H1 (cell line): ENCODE measurements around the gene CISH. TPM values are rescaled to one million over a fixed set of nuclear protein-coding genes. Genes with fewer than 3 reads are reported as not detected.

Experiments used
- CTCF ChIA-PET: fragments of 300-600 bp; sonication (Branson Sonifier 250); formaldehyde crosslinking; loops from one replicate; lab custom pipeline; 2021; ENCODE audit not compliant: partially characterized antibody; lab: Charles Lee
- POLR2A ChIA-PET: fragments of 300-600 bp; sonication (Branson Sonifier 250); formaldehyde crosslinking; loops from one replicate; lab custom pipeline; 2021; ENCODE audit warnings: inconsistent platforms; ENCODE audit not compliant: partially characterized antibody; lab: Charles Lee
- DNase-seq, 2 experiments: peaks; one replicate each; pipeline versions ENCODE4 v3.0.0 to v3.0.0-alpha.2; 2010 to 2022; ENCODE audit warnings: low spot score in 2 of 2, low read depth in 1 of 2, mixed read lengths in 1 of 2
- FAIRE-seq: peaks from 2 replicates; lab custom pipeline; 2011; peaks lifted over from hg19 to GRCh38; lab: Jason Lieb, UNC
- H2AFZ ChIP-seq: 2 replicates; pipeline ENCODE4 v1.8.1; 2012; ENCODE audit warnings: low read length, inconsistent platforms
- H2AK5ac ChIP-seq: 2 replicates; pipeline ENCODE4 v1.6.1; 2013; ENCODE audit warnings: low read depth, low read length
- H2BK120ac ChIP-seq: replicated peaks from 2 replicates; pipeline ENCODE3; 2013; ENCODE audit warnings: low read depth, low read length, inconsistent platforms
- H2BK12ac ChIP-seq: 2 replicates; pipeline ENCODE4 v1.6.1; 2013; ENCODE audit warnings: low read depth, low read length
- H2BK15ac ChIP-seq: 2 replicates; pipeline ENCODE4 v1.6.1; 2013; ENCODE audit warnings: low read length
- H2BK20ac ChIP-seq: 2 replicates; pipeline ENCODE4 v1.6.1; 2013; ENCODE audit warnings: low read length
- H2BK5ac ChIP-seq: 2 replicates; pipeline ENCODE4 v1.6.1; 2013; ENCODE audit warnings: low read depth, low read length
- H3K14ac ChIP-seq: 2 replicates; pipeline ENCODE4 v1.6.1; 2013; ENCODE audit warnings: inconsistent platforms; ENCODE audit not compliant: insufficient read length
- H3K18ac ChIP-seq: 2 replicates; pipeline ENCODE4 v1.6.1; 2013; ENCODE audit warnings: low read length; ENCODE audit errors: extremely low read depth
- H3K23ac ChIP-seq: 2 replicates; pipeline ENCODE4 v1.6.1; 2013; ENCODE audit warnings: inconsistent platforms; ENCODE audit not compliant: insufficient read length
- H3K23me2 ChIP-seq: 2 replicates; pipeline ENCODE4 v1.6.1; 2013; ENCODE audit warnings: low read depth, low read length
- H3K27ac ChIP-seq: 2 replicates; pipeline ENCODE4 v1.6.1; 2011; ENCODE audit warnings: low read depth, low read length, inconsistent platforms
- H3K27me3 ChIP-seq, 4 experiments: replicated peaks in 1 of 4; 1 replicate in 1 of 4; 2 replicates in 3 of 4; pipeline versions ENCODE4 v1.6.1 to v1.8.1; 2011 to 2013; ENCODE audit warnings: low read length in 3 of 4, mild to moderate bottlenecking in 3 of 4, inconsistent platforms in 2 of 4, mixed read lengths in 2 of 4, moderate library complexity in 1 of 4; ENCODE audit not compliant: control insufficient read depth in 3 of 4, insufficient read depth in 3 of 4; ENCODE audit errors: extremely low read depth in 1 of 4
- H3K36me3 ChIP-seq, 4 experiments: 2 replicates each; pipeline versions ENCODE4 v1.6.1 to v1.8.1; 2011 to 2013; ENCODE audit warnings: mild to moderate bottlenecking in 4 of 4, low read length in 3 of 4, moderate library complexity in 2 of 4, control low read depth in 1 of 4, inconsistent platforms in 1 of 4; ENCODE audit not compliant: insufficient read depth in 4 of 4, control insufficient read depth in 2 of 4
- H3K4ac ChIP-seq: replicated peaks from 2 replicates; pipeline ENCODE3; 2013; ENCODE audit warnings: low read length, low read depth, mixed read lengths, inconsistent platforms; ENCODE audit not compliant: insufficient read length
- H3K4me1 ChIP-seq, 4 experiments: replicated peaks in 1 of 4; 1 replicate in 1 of 4; 2 replicates in 3 of 4; pipeline versions ENCODE4 v1.6.1 to v1.8.1; 2011 to 2013; ENCODE audit warnings: low read length in 3 of 4, inconsistent platforms in 2 of 4, mixed read lengths in 1 of 4; ENCODE audit not compliant: insufficient read depth in 4 of 4, control insufficient read depth in 3 of 4
- H3K4me2 ChIP-seq, 2 experiments: 2 replicates each; pipeline versions ENCODE4 v1.6.1 to v1.8.1; 2011 to 2013; ENCODE audit warnings: low read depth in 2 of 2, low read length in 2 of 2, control low read depth in 1 of 2, inconsistent platforms in 1 of 2, mild to moderate bottlenecking in 1 of 2; ENCODE audit not compliant: insufficient read depth in 1 of 2
- H3K4me3 ChIP-seq, 4 experiments: fragments of 200-600, 300-600 bp in 1 of 4; sonication (generic), shearing (Covaris generic), sonication (Bioruptor Twin) in 1 of 4; 2 replicates each; pipeline versions ENCODE4 v1.5.1 to v1.8.1; 2011 to 2016; ENCODE audit warnings: low read length in 4 of 4, low read depth in 3 of 4, control low read depth in 2 of 4, inconsistent platforms in 2 of 4, mild to moderate bottlenecking in 2 of 4, mixed read lengths in 1 of 4, moderate library complexity in 1 of 4; ENCODE audit not compliant: insufficient read depth in 2 of 4; ENCODE audit errors: extremely low read depth in 1 of 4
- H3K56ac ChIP-seq: replicated peaks from 2 replicates; pipeline ENCODE3; 2013; ENCODE audit warnings: low read depth, mild to moderate bottlenecking, mixed read lengths, low read length, inconsistent platforms; ENCODE audit not compliant: insufficient read length
- H3K79me1 ChIP-seq: 2 replicates; pipeline ENCODE4 v1.6.1; 2013; ENCODE audit warnings: low read depth, low read length, control low read depth
- H3K79me2 ChIP-seq, 2 experiments: 2 replicates each; pipeline versions ENCODE4 v1.6.1 to v1.8.1; 2012 to 2013; ENCODE audit warnings: low read length in 2 of 2, mild to moderate bottlenecking in 2 of 2, inconsistent platforms in 1 of 2; ENCODE audit not compliant: insufficient read depth in 2 of 2, control insufficient read depth in 1 of 2
- H3K9ac ChIP-seq, 4 experiments: replicated peaks in 1 of 4; 1 replicate in 1 of 4; 2 replicates in 3 of 4; pipeline versions ENCODE4 v1.6.1 to v1.8.1; 2011 to 2013; ENCODE audit warnings: low read depth in 3 of 4, low read length in 3 of 4, control low read depth in 2 of 4, mild to moderate bottlenecking in 2 of 4, moderate library complexity in 2 of 4, inconsistent platforms in 1 of 4; ENCODE audit errors: extremely low read depth in 1 of 4
- H3K9me3 ChIP-seq, 2 experiments: 2 replicates each; pipeline versions ENCODE4 v1.6.1 to v1.8.1; 2012 to 2013; ENCODE audit warnings: mild to moderate bottlenecking in 2 of 2, moderate library complexity in 2 of 2, control low read depth in 1 of 2, inconsistent platforms in 1 of 2, low read depth in 1 of 2, low read length in 1 of 2, mixed read lengths in 1 of 2; ENCODE audit not compliant: insufficient read depth in 2 of 2
- H4K20me1 ChIP-seq, 2 experiments: replicated peaks in 1 of 2; 2 replicates each; pipeline versions ENCODE3 to v1.8.1; 2011 to 2013; ENCODE audit warnings: inconsistent platforms in 2 of 2, low read length in 2 of 2, mild to moderate bottlenecking in 1 of 2; ENCODE audit not compliant: insufficient read depth in 2 of 2, control insufficient read depth in 1 of 2
- H4K5ac ChIP-seq: 2 replicates; pipeline ENCODE4 v1.6.1; 2013; ENCODE audit warnings: low read length, low read depth, mixed read lengths, inconsistent platforms; ENCODE audit not compliant: insufficient read length
- H4K8ac ChIP-seq: 2 replicates; pipeline ENCODE4 v1.8.0; 2013; ENCODE audit warnings: mild to moderate bottlenecking, moderate library complexity, low read length, inconsistent platforms; ENCODE audit not compliant: insufficient read depth; ENCODE audit errors: extremely low read depth
- H4K91ac ChIP-seq: replicated peaks from 2 replicates; pipeline ENCODE3; 2013; ENCODE audit warnings: low read length, mixed read lengths, inconsistent platforms; ENCODE audit not compliant: insufficient read length
- BACH1 ChIP-seq: IDR thresholded peaks from 2 replicates; pipeline ENCODE4 v1.6.1; 2012; ENCODE audit warnings: low read length, improper control_type of control experiment
- BRCA1 ChIP-seq: IDR thresholded peaks from 2 replicates; pipeline ENCODE4 v1.6.1; 2012; ENCODE audit warnings: low read depth, low read length, improper control_type of control experiment
- CBX5 ChIP-seq: fragments of 300-800, 300-1000 bp; sonication (generic); IDR thresholded peaks from 2 replicates; pipeline ENCODE4 v1.7.1; 2016; ENCODE audit warnings: antibody characterized with exemption, low read length, low read depth
- CREB1 ChIP-seq: IDR thresholded peaks from 2 replicates; pipeline ENCODE4 v1.6.1; 2012; ENCODE audit warnings: inconsistent platforms
- CTBP2 ChIP-seq: IDR thresholded peaks from 2 replicates; pipeline ENCODE4 v1.7.0; 2011; ENCODE audit warnings: borderline replicate concordance, mild to moderate bottlenecking, moderate library complexity, mixed read lengths, low read length; ENCODE audit not compliant: insufficient read depth, insufficient read length
- EZH2 ChIP-seq: fragments of 200-600 bp; sonication (generic); IDR thresholded peaks from 2 replicates; pipeline ENCODE4 v1.7.1; 2012; ENCODE audit warnings: low read depth, mild to moderate bottlenecking, moderate library complexity, low read length, inconsistent platforms; ENCODE audit not compliant: severe bottlenecking
- KDM1A ChIP-seq: fragments of 200-600, 300-600 bp; sonication (generic); IDR thresholded peaks from 2 replicates; pipeline ENCODE4 v1.7.1; 2016; ENCODE audit warnings: mild to moderate bottlenecking, low read length, borderline replicate concordance
- TAF1 ChIP-seq: IDR thresholded peaks from 2 replicates; pipeline ENCODE4 v1.6.1; 2011; ENCODE audit warnings: mild to moderate bottlenecking, low read depth, low read length
- TCF12 ChIP-seq: IDR thresholded peaks from 2 replicates; pipeline ENCODE4 v1.6.1; 2011; ENCODE audit warnings: low read depth, mild to moderate bottlenecking, low read length
- YY1 ChIP-seq: IDR thresholded peaks from 2 replicates; pipeline ENCODE4 v1.6.1; 2011; ENCODE audit warnings: low read depth, mild to moderate bottlenecking, low read length
- WGBS, 2 experiments: shearing (Covaris generic) in 1 of 2; methylation state at CpG; one replicate each; pipeline versions ENCODE4 v1.1.6 to v1.1.7; 2013 to 2015; ENCODE audit warnings: low lambda C conversion rate in 2 of 2, mixed read lengths in 2 of 2, inconsistent platforms in 1 of 2, low coverage in 1 of 2, missing lambda C conversion rate in 1 of 2; ENCODE audit not compliant: insufficient replicate concordance in 2 of 2, insufficient coverage in 1 of 2, insufficient read length in 1 of 2; ENCODE audit errors: extremely low coverage in 1 of 2, missing lambda C conversion rate in 1 of 2; 5-methylcytosine and 5-hydroxymethylcytosine counted together
- polyA plus RNA-seq, 7 experiments: library from polyadenylated mRNA; depleted of rRNA in 3 of 7; stranded (reverse) in 5 of 7; unstranded in 2 of 7; fragments of >200 nt in 5 of 7; fragments of 200-250 nt in 2 of 7; gene quantifications; 1 replicate in 5 of 7; 2 replicates in 1 of 7; 4 replicates in 1 of 7; pipeline versions ENCODE4 v1.2.1 to v1.2.3, GENCODE V29; 2011 to 2013; ENCODE audit warnings: missing spikeins in 2 of 7, mixed read lengths in 2 of 7
- total RNA-seq: library from RNA; stranded (reverse); fragmentation: NEBNext Ultra II Directional; extraction: Animal tissue kit (Norgen Biotek cat#: 25700); gene quantifications from 2 replicates; pipeline ENCODE4 v1.2.1, GENCODE V29; 2021
- TF ChIP-seq, protein P1 (sequence below): IDR thresholded peaks from 2 replicates; pipeline ENCODE4 v1.6.1; 2011; ENCODE audit warnings: low read depth, mild to moderate bottlenecking, low read length; ENCODE audit not compliant: insufficient read depth
- TF ChIP-seq, protein P2 (sequence below): IDR thresholded peaks from 2 replicates; pipeline ENCODE4 v1.6.1; 2012; ENCODE audit warnings: inconsistent platforms

CISH gene
- total and polyA plus RNA-seq, 2 of the 8 experiments (the other 6 are each of a cell fraction or from before 2014, with no cell fraction given): 1.9 to 2.2 TPM

DNA sequence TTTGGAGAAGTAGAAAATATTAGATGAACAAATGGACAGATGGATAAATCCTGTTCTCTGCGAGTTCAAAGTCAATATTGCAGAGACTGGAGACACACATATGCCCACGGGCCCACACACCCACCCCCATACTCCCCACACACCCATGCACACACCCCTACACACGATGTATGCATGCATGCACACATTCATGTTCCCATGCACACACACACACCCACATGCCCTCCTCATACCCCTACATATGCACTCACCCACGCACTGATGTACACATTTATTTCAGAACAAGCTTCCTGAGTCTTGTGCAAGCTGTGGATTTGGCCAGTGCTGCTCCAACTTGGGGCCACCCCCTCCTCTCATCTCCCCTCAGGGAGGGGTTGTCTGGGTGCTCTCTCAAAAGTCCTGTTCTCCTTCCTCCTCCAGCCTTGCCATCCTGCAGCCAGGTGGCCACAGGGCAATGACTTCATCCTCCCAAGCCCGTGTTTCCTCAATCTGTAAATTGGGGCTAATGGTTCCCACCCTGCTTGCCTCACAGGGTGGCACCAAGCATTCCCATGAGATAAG lies 21.7 kb upstream of the CISH start:
- peaks cover 12% of the 10 kb centered on the region; the same call in 1 of the 2 replicates for H3K79me1 ChIP-seq
- no peak overlapping the region for H4K5ac ChIP-seq
- POLR2A ChIA-PET: interaction anchor here (1.3 to 2.8 kb wide), 3 partner anchors 16 to 21 kb away, joined by 3 to 9 read pairs (median 8); partner anchors contain the start of gene MAPKAPK3
- TF ChIP-seq EZH2 (no peak), YY1 (no peak), TAF1 (no peak), CBX5 (no peak), BACH1 (no peak), KDM1A (no peak), TCF12 (no peak), BRCA1 (no peak), CTBP2 (no peak), CREB1 (no peak)
- TF ChIP-seq, protein P1, sequence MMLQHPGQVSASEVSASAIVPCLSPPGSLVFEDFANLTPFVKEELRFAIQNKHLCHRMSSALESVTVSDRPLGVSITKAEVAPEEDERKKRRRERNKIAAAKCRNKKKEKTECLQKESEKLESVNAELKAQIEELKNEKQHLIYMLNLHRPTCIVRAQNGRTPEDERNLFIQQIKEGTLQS: no peak
- TF ChIP-seq, protein P2, sequence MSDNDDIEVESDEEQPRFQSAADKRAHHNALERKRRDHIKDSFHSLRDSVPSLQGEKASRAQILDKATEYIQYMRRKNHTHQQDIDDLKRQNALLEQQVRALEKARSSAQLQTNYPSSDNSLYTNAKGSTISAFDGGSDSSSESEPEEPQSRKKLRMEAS: no peak
- TF ChIP-seq, all 59 proteins: peak for 0
- DNase-seq (no peak), FAIRE-seq (no peak)
- no peak overlapping the region for H2BK20ac ChIP-seq
- no peak overlapping the region for H3K18ac ChIP-seq
- H2BK5ac ChIP-seq: no peak overlapping the region
- H3K4me1 ChIP-seq: peaks cover 0 to 14% (median 11%) of the 10 kb centered on the region in 4 experiments; a peak in 6 of 7 replicates
- H3K36me3 ChIP-seq: no peaks in the 10 kb centered on the region
- no peak overlapping the region for H4K8ac ChIP-seq
- H3K27ac ChIP-seq: no peak overlapping the region
- H2BK12ac ChIP-seq: no peak overlapping the region
- CTCF ChIA-PET: interaction anchor here (0.5 to 63.8 kb wide), 5 partner anchors 12 to 1340 kb away, joined by 3 to 1262 read pairs (median 863); partner anchors contain the start of genes C3orf18, CISH, DOCK3 and HEMK1
- no peak overlapping the region for H2BK15ac ChIP-seq
- H2BK120ac ChIP-seq: no peak overlapping the region
- no peak overlapping the region for H3K4me2 ChIP-seq
- H3K23me2 ChIP-seq: 0 out of 2 replicates have a peak, but pooled peaks cover 1% of the 10 kb centered on the region
- no peak overlapping the region for H3K4ac ChIP-seq
- peaks cover under 1 to 14% of the 10 kb centered on the region in 2 experiments for H4K20me1 ChIP-seq
- H3K56ac ChIP-seq: no peak overlapping the region
- peaks cover 0 to 32% of the 10 kb centered on the region in 2 experiments; a peak in 1 of 4 replicates for H3K79me2 ChIP-seq
- 91% methylated on average over 5 of the region's 5 CpGs; no CpG with 5 or more reads in 1 of the 2 experiments for WGBS, 2 experiments
- H3K14ac ChIP-seq: no peak overlapping the region
- no peak overlapping the region for H3K4me3 ChIP-seq
- no peaks in the 10 kb centered on the region for H3K27me3 ChIP-seq
- H3K23ac ChIP-seq: no peak overlapping the region
- H2AK5ac ChIP-seq: no peak overlapping the region
- H2AFZ ChIP-seq: no peak overlapping the region
- no peaks in the 10 kb centered on the region for H3K9me3 ChIP-seq
- no peak overlapping the region for H3K9ac ChIP-seq
- no peak overlapping the region for H4K91ac ChIP-seq
